HG03571 (cell line): Measurements from ENCODE around the gene TCEANC.
"Not testable (repeated sequence)": the region's sequence is repeated elsewhere in the genome, so short reads cannot be mapped to it uniquely, and the experiment has no call there.

Source experiments
- ATAC-seq: cut with Tn5 transposase; IDR thresholded peaks from one replicate; pipeline ENCODE4 v1.9.1; 2021; ENCODE audit not compliant: unreplicated experiment

The TCEANC gene

DNA sequence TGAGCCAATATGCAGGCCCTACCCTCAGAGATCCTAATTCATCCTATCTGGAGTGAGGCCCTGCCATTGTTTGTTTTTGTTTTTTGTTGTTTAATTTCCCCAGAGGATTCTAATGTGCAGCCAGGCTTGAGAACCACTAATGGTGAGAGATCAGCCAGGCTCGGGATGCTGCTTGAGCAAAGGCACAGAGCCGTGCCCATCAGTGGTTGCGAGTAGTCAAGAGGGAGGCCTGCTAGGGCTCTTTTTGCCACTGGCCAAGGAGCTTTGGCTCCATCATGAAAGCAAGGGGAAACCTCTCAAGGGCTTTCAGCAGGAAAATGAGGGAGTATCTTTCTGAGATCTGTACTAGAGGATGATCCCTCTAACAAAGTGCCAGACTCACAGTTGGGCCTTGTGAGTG, 2.7 kb downstream of the TCEANC start:
- no peak for ATAC-seq

GRCh38 chrX:13658602-13659001, 5.7 kb downstream of the TCEANC start:
- ATAC-seq = no peak

- ATAC-seq = no peak
Observed at GRCh38 chrX:13659063-13659462, 6.1 kb downstream of the TCEANC start.

- ATAC-seq = no peak
Observed at GRCh38 chrX:13661735-13662288, 8.9 kb downstream of the TCEANC start.

DNA sequence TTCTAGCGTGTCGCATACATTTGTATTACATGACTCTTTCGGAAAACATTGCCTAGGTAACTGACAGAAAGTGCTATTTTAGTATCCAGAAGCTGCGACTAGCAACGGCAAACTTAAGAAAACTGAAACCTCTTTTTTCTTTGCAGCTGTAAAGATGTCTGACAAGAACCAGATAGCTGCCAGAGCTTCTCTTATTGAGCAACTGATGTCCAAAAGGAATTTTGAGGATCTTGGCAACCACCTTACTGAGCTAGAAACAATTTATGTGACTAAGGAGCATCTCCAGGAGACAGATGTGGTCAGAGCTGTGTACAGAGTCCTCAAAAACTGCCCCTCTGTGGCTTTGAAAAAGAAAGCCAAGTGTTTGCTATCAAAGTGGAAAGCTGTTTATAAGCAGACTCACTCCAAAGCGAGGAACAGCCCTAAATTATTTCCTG, 9.4 kb downstream of the TCEANC start:
- no peak for ATAC-seq

DNA sequence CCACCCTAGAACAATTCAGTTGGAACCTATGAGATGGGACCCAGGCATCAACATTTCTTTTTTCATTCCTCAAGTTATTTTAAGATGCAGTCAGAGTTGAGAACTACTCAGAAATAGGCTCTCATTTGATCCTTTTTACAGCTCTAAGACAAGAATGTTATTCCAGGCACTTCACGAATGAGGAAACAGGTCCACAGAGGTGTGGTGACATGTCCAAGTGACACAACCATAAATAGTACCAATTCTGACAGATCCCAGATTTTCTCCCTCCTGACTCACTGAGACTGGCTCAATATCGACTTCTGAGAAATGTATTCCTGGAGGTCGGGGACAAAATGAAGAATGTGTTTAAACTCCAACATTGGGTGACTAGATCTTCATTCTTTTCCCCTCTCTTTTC, 11.1 kb downstream of the TCEANC start:
- no peak for ATAC-seq

- ATAC-seq = no peak
Observed at GRCh38 chrX:13666836-13667235, 13.9 kb downstream of the TCEANC start.

- no peak for ATAC-seq
Observed at GRCh38 chrX:13667919-13668318, 15.0 kb downstream of the TCEANC start.

DNA sequence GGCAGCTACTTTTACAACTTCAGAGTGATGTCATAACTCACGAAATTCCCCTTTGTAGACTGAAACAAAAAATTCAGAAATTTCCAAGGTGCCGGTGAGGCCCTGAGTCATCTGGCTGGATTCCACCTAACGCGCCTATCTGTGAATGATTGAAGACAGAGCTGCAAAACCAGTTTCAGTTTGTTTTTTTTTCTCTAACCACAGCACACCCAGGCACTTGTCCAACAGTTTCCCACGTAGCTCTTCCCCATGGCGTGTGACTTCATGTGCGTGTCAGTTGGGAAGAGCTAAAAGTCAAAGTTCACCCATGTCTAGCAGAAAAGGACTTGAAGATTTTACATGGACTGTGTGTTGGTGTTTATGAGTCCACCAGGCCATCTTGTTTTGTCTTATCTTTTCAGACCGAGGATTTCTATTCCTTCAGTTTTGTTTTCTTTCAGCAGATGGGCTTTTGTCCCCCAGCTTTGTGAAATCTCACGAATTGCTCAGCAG, 16.4 kb downstream of the TCEANC start:
- peak; percentile 84 for ATAC-seq

DNA sequence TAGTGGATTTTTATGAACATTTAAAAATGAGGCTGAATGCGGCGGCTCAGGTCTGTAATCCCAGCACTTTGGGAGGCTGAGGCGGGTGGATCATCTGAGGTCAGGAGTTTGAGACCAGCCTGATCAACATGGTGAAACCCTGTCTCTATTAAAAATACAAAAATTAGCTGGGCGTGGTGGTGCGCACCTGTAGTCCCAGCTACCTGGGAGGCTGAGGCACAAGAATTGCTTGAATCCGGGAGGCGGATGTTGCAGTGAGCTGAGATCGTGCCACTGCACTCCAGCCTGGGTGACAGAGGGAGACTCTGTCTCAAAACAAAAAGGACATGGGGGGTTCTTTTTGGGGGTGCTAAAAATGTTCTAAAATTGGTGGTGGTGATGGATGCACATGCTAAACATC, 16.8 kb downstream of the TCEANC start:
- ATAC-seq = not testable (repeated sequence)

- no peak for ATAC-seq
Observed at GRCh38 chrX:13670197-13670596, 17.3 kb downstream of the TCEANC start.

DNA sequence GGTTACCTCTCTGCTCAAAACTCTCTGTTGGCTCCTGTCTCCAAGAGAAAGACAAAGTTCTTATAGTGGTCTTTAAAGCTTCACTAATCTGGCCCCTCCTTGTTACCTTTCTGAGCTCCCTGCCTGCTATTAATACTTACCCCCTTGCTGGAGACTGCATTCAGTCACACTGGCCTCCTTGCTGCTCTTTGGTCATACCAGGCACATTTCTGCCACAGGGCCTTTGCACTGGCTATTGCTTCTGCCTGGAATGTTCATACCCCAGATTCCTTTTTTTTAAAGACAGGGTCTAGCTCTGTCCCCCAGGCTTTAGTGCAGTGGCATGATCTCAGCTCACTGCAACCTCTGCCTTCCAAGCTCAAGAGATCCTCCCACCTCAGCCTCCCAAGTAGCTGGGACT, 20.1 kb downstream of the TCEANC start:
- no peak for ATAC-seq

GRCh38 chrX:13676885-13677284, 23.9 kb downstream of the TCEANC start:
- ATAC-seq = no peak

DNA sequence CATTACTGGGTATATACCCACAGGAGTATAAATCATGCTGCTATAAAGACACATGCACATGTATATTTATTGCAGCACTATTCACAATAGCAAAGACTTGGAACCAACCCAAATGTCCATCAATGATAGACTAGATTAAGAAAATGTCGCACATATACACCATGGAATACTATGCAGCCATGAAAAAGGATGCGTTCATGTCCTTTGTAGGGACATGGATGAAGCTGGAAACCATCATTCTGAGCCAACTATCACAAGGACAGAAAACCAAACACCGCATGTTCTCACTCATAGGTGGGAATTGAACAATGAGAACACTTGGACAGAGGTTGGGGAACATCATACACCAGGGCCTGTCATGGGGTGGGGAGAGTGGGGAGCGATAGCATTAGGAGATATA, 26.8 kb downstream of the TCEANC start:
- ATAC-seq = not testable (repeated sequence)

- ATAC-seq = no peak
Observed at GRCh38 chrX:13681595-13681994, 28.7 kb downstream of the TCEANC start.

GRCh38 chrX:13684361-13684760, 31.4 kb downstream of the TCEANC start:
- ATAC-seq = no peak

DNA sequence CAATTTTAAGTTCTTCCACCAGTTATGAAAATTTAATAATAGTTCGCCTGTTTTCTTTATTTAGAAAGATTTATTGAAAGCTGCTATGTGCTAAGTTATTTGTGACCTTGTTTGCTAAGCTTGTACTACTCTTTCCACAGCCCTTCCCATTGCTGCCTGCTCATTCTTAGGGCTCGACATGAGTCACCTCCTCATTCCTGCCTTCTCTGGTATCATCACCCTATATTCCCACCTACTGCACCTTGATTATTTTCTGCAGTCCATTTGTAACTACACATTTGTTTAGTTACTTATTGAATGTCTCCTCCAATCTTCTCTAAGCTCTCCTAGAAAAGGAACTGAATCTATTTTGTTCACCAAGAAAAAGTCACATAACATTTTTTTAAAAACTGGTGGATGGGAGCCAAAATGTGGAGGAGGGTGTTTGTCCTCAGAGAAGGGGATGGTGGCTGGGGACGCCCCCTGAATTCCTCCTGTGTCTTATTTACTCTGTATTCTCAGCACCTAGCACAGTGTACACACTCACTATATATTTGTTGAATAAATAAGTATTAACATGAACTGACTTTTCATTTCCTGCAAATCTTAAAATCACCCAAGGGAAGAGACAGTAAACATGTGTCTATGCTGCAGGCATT, 32.3 kb downstream of the TCEANC start:
- ATAC-seq = no peak

GRCh38 chrX:13687203-13687602, 34.3 kb downstream of the TCEANC start:
- ATAC-seq = no peak

DNA sequence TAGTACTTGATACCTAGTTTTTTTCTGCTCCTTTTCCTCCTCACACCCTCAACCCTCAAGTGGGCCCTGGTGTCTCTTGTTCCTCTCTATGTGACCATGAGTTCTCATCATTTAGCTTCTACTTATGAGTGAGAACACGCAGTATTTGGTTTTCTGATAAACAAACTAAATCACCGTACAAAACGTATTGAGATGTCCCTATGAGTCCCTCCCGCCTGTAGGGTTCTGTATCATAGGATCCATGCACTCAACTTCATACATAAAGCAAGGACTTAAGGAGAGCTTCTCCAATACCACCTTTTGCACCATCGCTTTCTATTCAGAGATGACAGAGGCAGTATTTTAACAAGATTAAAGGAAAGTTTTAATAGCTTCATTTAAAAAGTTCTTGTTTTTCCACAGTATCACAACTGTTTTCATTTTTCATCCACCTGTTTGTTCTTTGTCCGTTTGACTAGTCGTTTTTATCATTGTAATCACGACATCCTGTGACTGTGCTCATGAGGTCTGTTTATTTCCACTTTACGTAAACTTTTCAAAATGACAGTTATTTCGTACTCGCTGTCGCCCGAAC, 35.5 kb downstream of the TCEANC start:
- ATAC-seq = peak; percentile 19

DNA sequence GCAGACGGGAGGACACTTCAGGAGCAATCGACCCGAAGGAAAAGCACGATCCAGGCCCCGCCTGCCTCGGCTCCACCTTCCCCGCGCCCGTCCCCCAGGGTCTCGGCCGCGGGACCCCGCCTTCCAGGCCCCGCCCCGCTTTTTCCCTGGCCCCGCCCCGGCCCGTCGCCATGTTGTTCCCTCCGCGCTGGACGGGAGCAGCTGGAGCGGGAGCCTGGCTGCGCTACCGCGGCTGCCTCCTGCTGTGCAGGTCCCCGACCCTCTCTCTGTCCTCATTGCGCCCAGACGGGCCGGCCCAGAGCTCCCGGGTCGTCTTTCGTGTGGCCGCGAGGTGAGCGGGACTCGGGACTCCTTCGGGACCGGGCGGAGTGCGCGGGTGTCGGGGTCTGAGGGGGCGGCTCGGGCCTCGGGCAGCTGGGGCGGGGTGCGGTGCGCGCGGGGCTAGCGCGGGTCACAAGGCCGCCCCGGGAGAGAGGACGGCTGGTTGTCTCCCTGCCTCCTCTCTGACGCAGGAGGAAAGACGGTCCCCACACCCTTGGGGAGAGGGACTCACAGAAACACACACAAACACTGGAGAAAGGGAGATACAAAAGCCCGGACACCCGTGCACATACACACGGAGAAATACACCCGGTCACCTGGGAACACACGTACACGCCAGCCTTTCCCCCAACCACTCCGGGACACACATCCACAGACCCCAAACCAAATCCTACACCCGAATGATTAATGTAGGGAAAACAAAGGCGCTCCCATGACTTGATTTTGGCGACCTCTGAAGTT, 36.2 kb downstream of the TCEANC start, which contains the start of gene RAB9A:
TSS of gene RAB9A (plus strand) at position 171 of the 783 bp plus-strand sequence. CDS start 19,619 bp downstream, outside the sequence.
- ATAC-seq = peak; percentile 53

DNA sequence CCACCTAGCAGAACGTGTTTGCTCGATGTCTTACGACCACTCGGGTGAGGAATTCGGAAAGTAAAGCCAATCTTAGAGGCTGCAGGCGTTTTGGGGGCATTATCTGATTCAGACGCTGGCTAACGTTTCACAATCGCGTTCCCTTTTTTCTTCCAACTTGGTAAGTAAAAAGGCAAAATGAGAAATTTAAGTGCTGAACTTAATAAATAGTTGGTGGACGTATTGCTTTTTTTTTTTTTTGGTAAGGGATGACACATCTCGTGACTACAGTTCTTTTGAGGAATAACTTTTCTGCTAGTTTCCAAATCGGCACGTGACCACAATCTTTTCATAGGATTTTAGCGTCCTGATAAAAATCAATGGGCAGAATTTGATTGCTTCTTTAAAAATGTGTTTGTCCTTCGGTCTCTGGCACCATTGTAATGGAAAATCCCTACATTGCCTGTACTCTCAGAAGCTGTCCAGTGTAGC, 36.8 kb downstream of the TCEANC start:
- no peak for ATAC-seq
